ENCODE results near the gene RFPL2.

DNA sequence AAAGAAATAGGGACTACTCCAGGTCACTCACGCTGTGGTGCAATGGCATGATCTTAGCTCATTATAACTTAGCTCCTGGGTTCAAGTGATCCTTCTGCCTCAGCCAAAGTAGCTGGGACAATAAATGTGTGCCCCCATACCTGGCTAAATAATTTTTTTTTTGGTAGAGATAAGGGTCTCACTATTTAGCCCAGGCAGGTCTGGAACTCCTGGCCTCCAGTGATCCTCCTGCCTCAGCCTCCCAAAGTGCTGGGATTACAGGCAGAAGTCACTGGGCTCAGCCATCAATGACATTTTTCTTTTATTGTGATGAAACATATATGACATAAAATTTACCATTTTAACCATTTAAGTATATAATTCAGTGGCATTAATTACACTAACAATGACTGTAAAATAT lies 39.7 kb upstream of the RFPL2 start:
- TF ChIP-seq CTCF (IDR thresholded peaks at IDR 0.05) (no peak), POLR2A (IDR thresholded peaks at IDR 0.05) (no peak)
